Fibroblast of villous mesenchyme (primary cell): ENCODE data around the gene GRIK4. TPM values are rescaled to one million over a fixed set of nuclear protein-coding genes. Genes with fewer than 3 reads are reported as not detected.

Experiments
- DNase-seq: peaks from one replicate; pipeline ENCODE4 v3.0.0-alpha.2; 2010; ENCODE audit warnings: low read depth
- H3K4me3 ChIP-seq: 2 replicates; pipeline ENCODE4 v1.5.1; 2011; ENCODE audit warnings: low read depth, mild to moderate bottlenecking, low read length
- CTCF ChIP-seq: IDR thresholded peaks from 2 replicates; pipeline ENCODE4 v1.5.1; 2012; ENCODE audit warnings: low read depth, mild to moderate bottlenecking, low read length; ENCODE audit not compliant: insufficient read depth
- total RNA-seq: library from RNA; depleted of rRNA; stranded (reverse); fragments of >200 nt; gene quantifications from 2 replicates; pipeline ENCODE4 v1.2.3, GENCODE V29; 2012

The GRIK4 gene
- total RNA-seq, 1 donor, result under 0.01 TPM

- DNase-seq, result no peak
- no peak for TF ChIP-seq CTCF
- no peak overlapping the region for H3K4me3 ChIP-seq
Measured at GRCh38 chr11:120681434-120682331, 170.1 kb downstream of the GRIK4 start.

- no peak overlapping the region for H3K4me3 ChIP-seq
- no peak for DNase-seq
- TF ChIP-seq CTCF, result no peak
Measured at GRCh38 chr11:120682332-120682649, 170.7 kb downstream of the GRIK4 start.

- no peak for TF ChIP-seq CTCF
- DNase-seq, result no peak
- H3K4me3 ChIP-seq, result no peak overlapping the region
Measured at GRCh38 chr11:120682866-120683265, 171.3 kb downstream of the GRIK4 start.

GRCh38 chr11:120686516-120686915 lies 175.0 kb downstream of the GRIK4 start:
- H3K4me3 ChIP-seq, result no peak overlapping the region
- no peak for TF ChIP-seq CTCF
- DNase-seq, result no peak

- no peak for DNase-seq
- TF ChIP-seq CTCF, result no peak
- no peak overlapping the region for H3K4me3 ChIP-seq
Measured at GRCh38 chr11:120688163-120688562, 176.6 kb downstream of the GRIK4 start.

- H3K4me3 ChIP-seq, result no peak overlapping the region
- no peak for TF ChIP-seq CTCF
- DNase-seq, result no peak
Measured at GRCh38 chr11:120689596-120690275, 178.2 kb downstream of the GRIK4 start.

- no peak for DNase-seq
- H3K4me3 ChIP-seq, result no peak overlapping the region
- no peak for TF ChIP-seq CTCF
Measured at GRCh38 chr11:120690406-120690805, 178.9 kb downstream of the GRIK4 start.
